HepG2 (cell line): ENCODE data around the gene MRGPRE. TPM values are rescaled to one million over a fixed set of nuclear protein-coding genes. Genes with fewer than 3 reads are reported as not detected.

Experiments
- ATAC-seq: fragments of 200-7000 bp; cut with Tn5 transposase; 3 replicates; pipeline ENCODE4 v1.9.1; 2020; ENCODE audit warnings: mild to moderate bottlenecking, moderate library complexity
- BruUV-seq: library from RNA; stranded (reverse); fragments of 400-500 nt; replicated peaks from 2 replicates; lab custom pipeline; 2021; lab: Mats Ljungman, UMichigan
- CTCF ChIA-PET: fragments of 300-600 bp; formaldehyde crosslinking; extraction: SDS; loops from one replicate; lab custom pipeline; 2021; ENCODE audit warnings: low total read pairs, inconsistent platforms, low intra/inter-chr PET ratio; lab: Yijun Ruan, JAX
- POLR2A ChIA-PET: fragments of 350-600 bp; sonication (Branson Sonifier 250); formaldehyde crosslinking; loops from one replicate; lab custom pipeline; 2020; ENCODE audit warnings: antibody characterized with exemption, inconsistent platforms; lab: Yijun Ruan, JAX
- DNase-seq: peaks from one replicate; pipeline ENCODE4 v3.0.0-alpha.2; 2015; ENCODE audit warnings: low spot score
- FAIRE-seq: peaks from 3 replicates; lab custom pipeline; 2011; peaks lifted over from hg19 to GRCh38; lab: Jason Lieb, UNC
- H2AFZ ChIP-seq: one replicate; pipeline ENCODE4 v1.6.1; 2011; ENCODE audit warnings: low read length, inconsistent platforms
- H3K27ac ChIP-seq: fragments of 300-600 bp; 3 replicates; pipeline ENCODE4 v1.8.0; 2011; ENCODE audit warnings: mixed run types, mild to moderate bottlenecking, mixed read lengths, low read length, inconsistent platforms; ENCODE audit not compliant: insufficient read depth; ENCODE audit errors: extremely low read length
- H3K27me3 ChIP-seq, 2 experiments: fragments of 200-600 bp in 1 of 2; 2 replicates in 1 of 2; 3 replicates in 1 of 2; pipeline versions ENCODE4 v1.6.0 to v1.8.0; 2011; ENCODE audit warnings: low read length in 2 of 2, mild to moderate bottlenecking in 2 of 2, moderate library complexity in 2 of 2, inconsistent platforms in 1 of 2; ENCODE audit not compliant: insufficient read depth in 2 of 2, control insufficient read depth in 1 of 2
- H3K36me3 ChIP-seq, 2 experiments: fragments of 200-600 bp in 1 of 2; replicated peaks in 1 of 2; 2 replicates in 1 of 2; 3 replicates in 1 of 2; pipeline versions ENCODE4 v1.5.1 to v1.8.0; 2011; ENCODE audit warnings: low read length in 2 of 2, inconsistent platforms in 1 of 2; ENCODE audit not compliant: insufficient read depth in 2 of 2, control insufficient read depth in 1 of 2
- H3K4me1 ChIP-seq: 2 replicates; pipeline ENCODE4 v1.5.1; 2012; ENCODE audit warnings: low read length, inconsistent platforms; ENCODE audit not compliant: insufficient read depth
- H3K4me2 ChIP-seq: 2 replicates; pipeline ENCODE4 v1.6.0; 2011; ENCODE audit warnings: low read depth, low read length, inconsistent platforms
- H3K4me3 ChIP-seq, 3 experiments: fragments of 200-600 bp in 1 of 3; sonication (generic), shearing (Covaris generic) in 1 of 3; replicated peaks in 1 of 3; 2 replicates each; pipeline ENCODE4 v1.5.1; 2011 to 2016; ENCODE audit warnings: low read length in 3 of 3, inconsistent platforms in 2 of 3, low read depth in 2 of 3, mild to moderate bottlenecking in 2 of 3, control low read depth in 1 of 3, mixed read lengths in 1 of 3; ENCODE audit not compliant: insufficient read depth in 1 of 3
- H3K79me2 ChIP-seq: one replicate; pipeline ENCODE4 v1.6.1; 2011; ENCODE audit warnings: low read length, inconsistent platforms; ENCODE audit not compliant: insufficient read depth
- H3K9ac ChIP-seq: 2 replicates; pipeline ENCODE4 v1.6.0; 2011; ENCODE audit warnings: mild to moderate bottlenecking, low read depth, low read length, inconsistent platforms; ENCODE audit not compliant: insufficient read depth
- H3K9me3 ChIP-seq: 2 replicates; pipeline ENCODE4 v1.5.1; 2012; ENCODE audit warnings: mild to moderate bottlenecking, low read length
- H4K20me1 ChIP-seq: 2 replicates; pipeline ENCODE4 v1.6.0; 2011; ENCODE audit warnings: inconsistent platforms, mild to moderate bottlenecking, low read length, moderate library complexity; ENCODE audit not compliant: insufficient read depth
- CHD2 ChIP-seq: IDR thresholded peaks from 2 replicates; pipeline ENCODE4 v1.6.1; 2011; ENCODE audit warnings: low read depth, low read length, improper control_type of control experiment
- KDM2A ChIP-seq: sonication (generic); formaldehyde crosslinking; IDR thresholded peaks from 2 replicates; pipeline ENCODE4 v1.4.0; 2020; ENCODE audit warnings: low read depth, missing genetic modification reagents, borderline replicate concordance
- MTF2 ChIP-seq: sonication (generic); formaldehyde crosslinking; IDR thresholded peaks from 2 replicates; pipeline ENCODE4 v1.5.0; 2020; ENCODE audit warnings: missing genetic modification reagents, borderline replicate concordance
- PHF8 ChIP-seq: sonication (generic); formaldehyde crosslinking; IDR thresholded peaks from 2 replicates; pipeline ENCODE4 v1.5.0; 2020; ENCODE audit warnings: missing genetic modification reagents
- SRY ChIP-seq: sonication (generic); formaldehyde crosslinking; IDR thresholded peaks from 2 replicates; pipeline ENCODE4 v1.8.0; 2022; ENCODE audit warnings: mild to moderate bottlenecking, missing genetic modification reagents
- TCF7L2 ChIP-seq: IDR thresholded peaks from 2 replicates; pipeline ENCODE4 v1.6.1; 2011; ENCODE audit warnings: mild to moderate bottlenecking, low read depth, low read length, moderate library complexity
- ZIK1 ChIP-seq: sonication (generic); formaldehyde crosslinking; IDR thresholded peaks from 2 replicates; pipeline ENCODE4 v1.5.0; 2020; ENCODE audit warnings: mild to moderate bottlenecking, low read depth, missing genetic modification reagents, borderline replicate concordance
- ZNF317 ChIP-seq: sonication (generic); formaldehyde crosslinking; IDR thresholded peaks from 2 replicates; pipeline ENCODE4 v1.5.0; 2020; ENCODE audit warnings: mild to moderate bottlenecking, missing genetic modification reagents
- ZNF343 ChIP-seq: sonication (generic); formaldehyde crosslinking; IDR thresholded peaks from 2 replicates; pipeline ENCODE4 v1.4.0; 2020; ENCODE audit warnings: mild to moderate bottlenecking, missing genetic modification reagents
- ZNF441 ChIP-seq: sonication (generic); formaldehyde crosslinking; IDR thresholded peaks from 2 replicates; pipeline ENCODE4 v1.7.0; 2021; ENCODE audit warnings: missing genetic modification reagents, borderline replicate concordance
- ZNF484 ChIP-seq: sonication (generic); formaldehyde crosslinking; IDR thresholded peaks from 2 replicates; pipeline ENCODE4 v1.5.1; 2020; ENCODE audit warnings: mild to moderate bottlenecking, low read depth, missing genetic modification reagents, borderline replicate concordance
- ZNF562 ChIP-seq: sonication (generic); formaldehyde crosslinking; IDR thresholded peaks from 2 replicates; pipeline ENCODE4 v1.8.0; 2022; ENCODE audit warnings: missing genetic modification reagents, borderline replicate concordance
- ZNF567 ChIP-seq: sonication (generic); formaldehyde crosslinking; IDR thresholded peaks from 2 replicates; pipeline ENCODE4 v1.8.1; 2023; ENCODE audit warnings: mild to moderate bottlenecking, missing genetic modification reagents, borderline replicate concordance
- ZNF607 ChIP-seq: sonication (generic); formaldehyde crosslinking; IDR thresholded peaks from 2 replicates; pipeline ENCODE4 v1.5.1; 2020; ENCODE audit warnings: missing genetic modification reagents, mild to moderate bottlenecking, borderline replicate concordance
- ZNF777 ChIP-seq: sonication (generic); formaldehyde crosslinking; IDR thresholded peaks from 2 replicates; pipeline ENCODE4 v1.4.0; 2020; ENCODE audit warnings: missing genetic modification reagents
- ZNF781 ChIP-seq: sonication (generic); formaldehyde crosslinking; IDR thresholded peaks from 2 replicates; pipeline ENCODE4 v1.5.1; 2020; ENCODE audit warnings: borderline replicate concordance, mild to moderate bottlenecking, missing genetic modification reagents; ENCODE audit errors: not compliant biosample characterization
- in situ Hi-C: cut with HindIII; loops from 2 replicates; pipeline ENCODE4 v1.10.0; 2017; ENCODE audit warnings: low pct_unique_long_range_greater_than_20kb; ENCODE audit not compliant: extremely low pct_ligation_motif_present
- intact Hi-C: fragments of 100-400 bp; cut with micrococcal nuclease; formaldehyde crosslinking; loops from one replicate; pipeline ENCODE4 v1.10.0; 2022; ENCODE audit not compliant: unreplicated experiment
- polyA plus RNA-seq, 8 experiments: library from polyadenylated mRNA; depleted of rRNA in 3 of 8; stranded (reverse) in 7 of 8; unstranded in 1 of 8; fragments of >200 nt; fragmentation: Illumina TruSeq in 4 of 8; extraction: Trizol in 4 of 8; gene quantifications; 2 replicates each; pipeline versions ENCODE4 v1.2.1 to v1.2.3, GENCODE V29; 2011 to 2016; ENCODE audit warnings: low read depth in 4 of 8, missing spikeins in 1 of 8, mixed read lengths in 1 of 8; ENCODE audit not compliant: insufficient read depth in 1 of 8
- total RNA-seq, 5 experiments: library from RNA; depleted of rRNA; stranded (reverse); fragments of >200 nt; fragmentation: Illumina TruSeq; extraction: Trizol; gene quantifications; 2 replicates each; pipeline ENCODE4 v1.2.3, GENCODE V29; 2016; ENCODE audit warnings: low read depth in 1 of 5
- TF ChIP-seq, protein P1 (sequence below): sonication (generic); formaldehyde crosslinking; IDR thresholded peaks from 2 replicates; pipeline ENCODE4 v1.9.0; 2022; ENCODE audit warnings: low read depth, missing genetic modification reagents

MRGPRE gene
- total and polyA plus RNA-seq, 2 of the 13 experiments (the other 11 are each of a cell fraction or from before 2014, with no cell fraction given), result not detected

DNA sequence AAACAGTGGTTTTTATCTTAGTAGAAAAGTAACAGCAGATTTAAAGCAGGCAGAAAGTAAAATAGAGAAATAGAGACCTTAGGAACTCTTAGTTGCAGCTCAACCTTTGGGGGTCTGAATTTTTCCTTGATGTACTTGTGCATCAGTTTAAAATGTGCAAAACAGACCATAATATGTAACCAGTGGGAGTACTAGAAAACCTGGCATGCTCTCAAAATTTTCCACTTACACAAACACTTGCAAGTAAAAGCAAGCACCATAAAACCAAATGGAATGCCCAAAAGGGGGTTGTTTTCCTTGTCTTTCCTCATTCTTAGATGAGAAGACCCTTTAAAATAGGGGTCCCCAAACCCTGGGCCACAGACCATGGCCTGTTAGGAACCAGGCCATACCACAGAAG lies 12.9 kb upstream of the MRGPRE start:
- no peak for ATAC-seq
- Histone ChIP-seq H3K9me3 (no peaks in the 10 kb centered on the region), H3K27me3 (peaks cover 0 to 2% of the 10 kb centered on the region in 2 experiments; a peak in 2 of 5 replicates), H3K4me1 (no peaks in the 10 kb centered on the region), H3K4me2 (no peak overlapping the region), H3K4me3 (no peak overlapping the region), H2AFZ (no peak overlapping the region), H3K27ac (no peak overlapping the region), H3K79me2 (no peaks in the 10 kb centered on the region), H4K20me1 (no peaks in the 10 kb centered on the region), H3K36me3 (no peaks in the 10 kb centered on the region), H3K9ac (no peak overlapping the region)
- ChIA-PET POLR2A (no interaction called here), CTCF (no interaction called here)
- no TSS peak for BruUV-seq
- in situ Hi-C loops, result no loop called here
- no peak for DNase-seq
- no peak for FAIRE-seq
- no peak for TF ChIP-seq ZNF607 (CRISPR knock-in tag)
- TF ChIP-seq ZNF777 (CRISPR knock-in tag), result no peak
- TF ChIP-seq ZNF317, result no peak
- no peak for TF ChIP-seq ZNF562 (CRISPR knock-in tag)
- no peak for TF ChIP-seq KDM2A
- TF ChIP-seq ZNF441 (CRISPR knock-in tag), result no peak
- no peak for TF ChIP-seq MTF2 (CRISPR knock-in tag)
- no peak for TF ChIP-seq ZIK1 (CRISPR knock-in tag)
- no peak for TF ChIP-seq SRY (CRISPR knock-in tag)
- TF ChIP-seq ZNF781, result no peak
- no peak for TF ChIP-seq ZNF567
- no peak for TF ChIP-seq ZNF484
- TF ChIP-seq ZNF343 (CRISPR knock-in tag), result no peak
- TF ChIP-seq, protein P1, sequence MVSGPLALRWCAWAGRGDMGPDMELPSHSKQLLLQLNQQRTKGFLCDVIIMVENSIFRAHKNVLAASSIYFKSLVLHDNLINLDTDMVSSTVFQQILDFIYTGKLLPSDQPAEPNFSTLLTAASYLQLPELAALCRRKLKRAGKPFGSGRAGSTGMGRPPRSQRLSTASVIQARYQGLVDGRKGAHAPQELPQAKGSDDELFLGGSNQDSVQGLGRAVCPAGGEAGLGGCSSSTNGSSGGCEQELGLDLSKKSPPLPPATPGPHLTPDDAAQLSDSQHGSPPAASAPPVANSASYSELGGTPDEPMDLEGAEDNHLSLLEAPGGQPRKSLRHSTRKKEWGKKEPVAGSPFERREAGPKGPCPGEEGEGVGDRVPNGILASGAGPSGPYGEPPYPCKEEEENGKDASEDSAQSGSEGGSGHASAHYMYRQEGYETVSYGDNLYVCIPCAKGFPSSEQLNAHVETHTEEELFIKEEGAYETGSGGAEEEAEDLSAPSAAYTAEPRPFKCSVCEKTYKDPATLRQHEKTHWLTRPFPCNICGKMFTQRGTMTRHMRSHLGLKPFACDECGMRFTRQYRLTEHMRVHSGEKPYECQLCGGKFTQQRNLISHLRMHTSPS (CRISPR knock-in tag), result no peak
- TF ChIP-seq CHD2, result no peak
- TF ChIP-seq TCF7L2, result no peak
- TF ChIP-seq PHF8 (CRISPR knock-in tag), result no peak
- TF ChIP-seq, all 625 proteins: peak for 0
- intact Hi-C loops, result no loop called here
